NOMO-1 (cell line): ENCODE data around the gene BCL2L1.
A peak's percentile ranks its signal among the peaks of the same experiment; 100 is the strongest.

Experiments
- DNase-seq, 2 experiments: peaks; one replicate each; lab custom pipeline; 2025; ENCODE audit not compliant: unreplicated experiment in 2 of 2; lab: John Stamatoyannopoulos, UW

Gene BCL2L1

GRCh38 chr20:31617432-31618104, 105.1 kb downstream of the BCL2L1 start:
- peak; percentile 84 to 94 for DNase-seq

GRCh38 chr20:31615416-31615815, 107.3 kb downstream of the BCL2L1 start:
- no peak for DNase-seq
